Neural cell (in vitro differentiated cells): Measurements from ENCODE around the gene QPCT. TPM values are rescaled to one million over a fixed set of nuclear protein-coding genes. Genes with fewer than 3 reads are reported as not detected.

Experiments
- H2AFZ ChIP-seq: fragments of 200-600, 300-800 bp; sonication (generic), shearing (Covaris generic); 2 replicates; pipeline ENCODE4 v1.6.0; 2014; ENCODE audit warnings: low read depth, mild to moderate bottlenecking, antibody characterized with exemption, low read length, moderate library complexity
- H3F3A ChIP-seq: fragments of 200-600 bp; shearing (Covaris generic); 2 replicates; pipeline ENCODE4 v1.6.1; 2016; ENCODE audit warnings: mild to moderate bottlenecking, moderate library complexity, mixed read lengths, antibody characterized with exemption, low read length; ENCODE audit not compliant: insufficient read depth, poor library complexity, severe bottlenecking
- H3K27ac ChIP-seq: fragments of 200-600, 300-800 bp; sonication (generic), shearing (Covaris generic); 2 replicates; pipeline ENCODE4 v1.5.1; 2014; ENCODE audit warnings: mild to moderate bottlenecking, low read length, moderate library complexity
- H3K27me3 ChIP-seq: fragments of 300-800, 200-600 bp; sonication (generic), shearing (Covaris generic); 2 replicates; pipeline ENCODE4 v1.6.0; 2014; ENCODE audit warnings: mild to moderate bottlenecking, low read depth, low read length, moderate library complexity; ENCODE audit not compliant: insufficient read depth
- H3K36me3 ChIP-seq: fragments of 300-800, 200-600 bp; sonication (generic), shearing (Covaris generic); 2 replicates; pipeline ENCODE4 v1.5.1; 2014; ENCODE audit warnings: mild to moderate bottlenecking, antibody characterized with exemption, low read length, moderate library complexity; ENCODE audit not compliant: insufficient read depth
- H3K4me2 ChIP-seq: fragments of 300-800, 200-600 bp; sonication (generic), shearing (Covaris generic); 2 replicates; pipeline ENCODE4 v1.6.0; 2014; ENCODE audit warnings: mild to moderate bottlenecking, low read length
- H3K4me3 ChIP-seq: fragments of 300-800, 200-600 bp; sonication (generic), shearing (Covaris generic); 2 replicates; pipeline ENCODE4 v1.5.1; 2014; ENCODE audit warnings: mild to moderate bottlenecking, low read length, moderate library complexity
- H3K79me2 ChIP-seq: fragments of 200-600 bp; shearing (Covaris generic); replicated peaks from 2 replicates; pipeline ENCODE4 v1.6.0; 2014; ENCODE audit warnings: mild to moderate bottlenecking, low read length, moderate library complexity; ENCODE audit not compliant: insufficient read depth
- H3K9ac ChIP-seq: fragments of 300-800, 200-600 bp; sonication (generic), shearing (Covaris generic); 2 replicates; pipeline ENCODE4 v1.6.1; 2016; ENCODE audit warnings: mild to moderate bottlenecking, low read length, mixed read lengths
- H3K9me2 ChIP-seq: fragments of 200-600 bp; shearing (Covaris generic); 2 replicates; pipeline ENCODE4 v1.6.1; 2016; ENCODE audit warnings: mild to moderate bottlenecking, low read length, mixed read lengths; ENCODE audit not compliant: insufficient read depth
- H3K9me3 ChIP-seq: fragments of 200-600, 300-800 bp; sonication (generic), shearing (Covaris generic); 2 replicates; pipeline ENCODE4 v1.6.1; 2016; ENCODE audit warnings: mild to moderate bottlenecking, mixed run types, low read length, moderate library complexity, mixed read lengths
- H4K20me1 ChIP-seq: fragments of 200-600 bp; shearing (Covaris generic); 2 replicates; pipeline ENCODE4 v1.6.1; 2016; ENCODE audit warnings: mild to moderate bottlenecking, mixed run types; ENCODE audit not compliant: insufficient read depth
- EP300 ChIP-seq: fragments of 450-650 bp; conservative IDR thresholded peaks from 2 replicates; pipeline ENCODE4 v1.6.1; 2014; ENCODE audit warnings: antibody characterized with exemption, mild to moderate bottlenecking, moderate library complexity; ENCODE audit not compliant: poor library complexity, severe bottlenecking
- EZH2 ChIP-seq: fragments of 200-600, 300-800 bp; shearing (Covaris generic), sonication (generic); IDR thresholded peaks from 2 replicates; pipeline ENCODE4 v1.6.1; 2014; ENCODE audit warnings: antibody characterized with exemption, low read length, borderline replicate concordance, mild to moderate bottlenecking; ENCODE audit not compliant: insufficient read depth, poor library complexity, severe bottlenecking
- MXI1 ChIP-seq: fragments of 450-650 bp; conservative IDR thresholded peaks from 2 replicates; pipeline ENCODE4 v1.6.1; 2014; ENCODE audit warnings: antibody characterized with exemption, mild to moderate bottlenecking; ENCODE audit not compliant: poor library complexity, severe bottlenecking
- POLR2AphosphoS5 ChIP-seq: IDR thresholded peaks from 2 replicates; pipeline ENCODE4 v1.6.1; 2012
- RAD21 ChIP-seq: fragments of 450-650 bp; conservative IDR thresholded peaks from 2 replicates; pipeline ENCODE4 v1.6.1; 2014; ENCODE audit warnings: antibody characterized with exemption, mild to moderate bottlenecking, moderate library complexity
- SMC3 ChIP-seq: fragments of 450-650 bp; conservative IDR thresholded peaks from 2 replicates; pipeline ENCODE4 v1.6.1; 2014; ENCODE audit warnings: antibody characterized with exemption, mild to moderate bottlenecking, moderate library complexity; ENCODE audit not compliant: poor library complexity
- TAF1 ChIP-seq: IDR thresholded peaks from 2 replicates; pipeline ENCODE4 v1.6.1; 2012; ENCODE audit warnings: low read depth
- polyA plus RNA-seq: library from polyadenylated mRNA; depleted of rRNA; stranded (reverse); fragments of >200 nt; gene quantifications from 2 replicates; pipeline ENCODE4 v1.2.3, GENCODE V29; 2014
- TF ChIP-seq, protein P1 (sequence below): IDR thresholded peaks from 2 replicates; pipeline ENCODE4 v1.6.1; 2012; ENCODE audit warnings: borderline replicate concordance
- TF ChIP-seq, protein P2 (sequence below): fragments of 450-650 bp; IDR thresholded peaks from 2 replicates; pipeline ENCODE4 v1.5.1; 2014; ENCODE audit warnings: antibody characterized with exemption, mild to moderate bottlenecking, moderate library complexity; ENCODE audit not compliant: poor library complexity, severe bottlenecking

QPCT gene
- polyA plus RNA-seq, 1 donor from 2014 or later = 2.3 TPM

DNA sequence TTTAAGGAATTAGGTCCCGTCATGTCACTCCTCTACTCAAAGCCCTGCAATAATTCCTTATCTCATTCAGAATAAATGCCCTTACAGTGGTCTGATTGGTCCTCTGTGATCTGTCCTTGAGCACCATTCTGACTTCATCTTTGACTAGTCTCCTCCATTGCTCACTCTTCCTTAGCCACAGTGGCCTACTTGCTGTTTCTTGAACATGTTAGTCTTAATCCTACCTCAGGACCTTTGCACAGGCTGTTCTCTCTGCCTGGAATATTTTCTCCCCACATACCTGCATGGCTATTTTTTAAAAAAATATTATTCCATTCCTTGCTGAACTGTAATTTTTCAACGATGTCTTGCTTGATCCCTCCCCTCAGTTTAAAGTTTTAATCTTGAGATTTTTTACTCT, 48.0 kb downstream of the QPCT start:
- Histone ChIP-seq H3K4me2 (no peak overlapping the region), H3K79me2 (no peaks in the 10 kb centered on the region), H3K9ac (no peak overlapping the region), H3K27me3 (no peaks in the 10 kb centered on the region), H3K27ac (no peak overlapping the region), H2AFZ (no peak overlapping the region), H3K9me3 (no peaks in the 10 kb centered on the region), H4K20me1 (no peaks in the 10 kb centered on the region), H3K36me3 (no peaks in the 10 kb centered on the region), H3K9me2 (no peaks in the 10 kb centered on the region), H3K4me3 (no peak overlapping the region), H3F3A (no peaks in the 10 kb centered on the region)
- TF ChIP-seq, protein P1, sequence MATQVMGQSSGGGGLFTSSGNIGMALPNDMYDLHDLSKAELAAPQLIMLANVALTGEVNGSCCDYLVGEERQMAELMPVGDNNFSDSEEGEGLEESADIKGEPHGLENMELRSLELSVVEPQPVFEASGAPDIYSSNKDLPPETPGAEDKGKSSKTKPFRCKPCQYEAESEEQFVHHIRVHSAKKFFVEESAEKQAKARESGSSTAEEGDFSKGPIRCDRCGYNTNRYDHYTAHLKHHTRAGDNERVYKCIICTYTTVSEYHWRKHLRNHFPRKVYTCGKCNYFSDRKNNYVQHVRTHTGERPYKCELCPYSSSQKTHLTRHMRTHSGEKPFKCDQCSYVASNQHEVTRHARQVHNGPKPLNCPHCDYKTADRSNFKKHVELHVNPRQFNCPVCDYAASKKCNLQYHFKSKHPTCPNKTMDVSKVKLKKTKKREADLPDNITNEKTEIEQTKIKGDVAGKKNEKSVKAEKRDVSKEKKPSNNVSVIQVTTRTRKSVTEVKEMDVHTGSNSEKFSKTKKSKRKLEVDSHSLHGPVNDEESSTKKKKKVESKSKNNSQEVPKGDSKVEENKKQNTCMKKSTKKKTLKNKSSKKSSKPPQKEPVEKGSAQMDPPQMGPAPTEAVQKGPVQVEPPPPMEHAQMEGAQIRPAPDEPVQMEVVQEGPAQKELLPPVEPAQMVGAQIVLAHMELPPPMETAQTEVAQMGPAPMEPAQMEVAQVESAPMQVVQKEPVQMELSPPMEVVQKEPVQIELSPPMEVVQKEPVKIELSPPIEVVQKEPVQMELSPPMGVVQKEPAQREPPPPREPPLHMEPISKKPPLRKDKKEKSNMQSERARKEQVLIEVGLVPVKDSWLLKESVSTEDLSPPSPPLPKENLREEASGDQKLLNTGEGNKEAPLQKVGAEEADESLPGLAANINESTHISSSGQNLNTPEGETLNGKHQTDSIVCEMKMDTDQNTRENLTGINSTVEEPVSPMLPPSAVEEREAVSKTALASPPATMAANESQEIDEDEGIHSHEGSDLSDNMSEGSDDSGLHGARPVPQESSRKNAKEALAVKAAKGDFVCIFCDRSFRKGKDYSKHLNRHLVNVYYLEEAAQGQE = no peak
- TF ChIP-seq SMC3 (no peak), EP300 (no peak), RAD21 (no peak), EZH2 (no peak), TAF1 (no peak), MXI1 (no peak), POLR2AphosphoS5 (no peak)
- TF ChIP-seq, protein P2, sequence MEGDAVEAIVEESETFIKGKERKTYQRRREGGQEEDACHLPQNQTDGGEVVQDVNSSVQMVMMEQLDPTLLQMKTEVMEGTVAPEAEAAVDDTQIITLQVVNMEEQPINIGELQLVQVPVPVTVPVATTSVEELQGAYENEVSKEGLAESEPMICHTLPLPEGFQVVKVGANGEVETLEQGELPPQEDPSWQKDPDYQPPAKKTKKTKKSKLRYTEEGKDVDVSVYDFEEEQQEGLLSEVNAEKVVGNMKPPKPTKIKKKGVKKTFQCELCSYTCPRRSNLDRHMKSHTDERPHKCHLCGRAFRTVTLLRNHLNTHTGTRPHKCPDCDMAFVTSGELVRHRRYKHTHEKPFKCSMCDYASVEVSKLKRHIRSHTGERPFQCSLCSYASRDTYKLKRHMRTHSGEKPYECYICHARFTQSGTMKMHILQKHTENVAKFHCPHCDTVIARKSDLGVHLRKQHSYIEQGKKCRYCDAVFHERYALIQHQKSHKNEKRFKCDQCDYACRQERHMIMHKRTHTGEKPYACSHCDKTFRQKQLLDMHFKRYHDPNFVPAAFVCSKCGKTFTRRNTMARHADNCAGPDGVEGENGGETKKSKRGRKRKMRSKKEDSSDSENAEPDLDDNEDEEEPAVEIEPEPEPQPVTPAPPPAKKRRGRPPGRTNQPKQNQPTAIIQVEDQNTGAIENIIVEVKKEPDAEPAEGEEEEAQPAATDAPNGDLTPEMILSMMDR = no peak

DNA sequence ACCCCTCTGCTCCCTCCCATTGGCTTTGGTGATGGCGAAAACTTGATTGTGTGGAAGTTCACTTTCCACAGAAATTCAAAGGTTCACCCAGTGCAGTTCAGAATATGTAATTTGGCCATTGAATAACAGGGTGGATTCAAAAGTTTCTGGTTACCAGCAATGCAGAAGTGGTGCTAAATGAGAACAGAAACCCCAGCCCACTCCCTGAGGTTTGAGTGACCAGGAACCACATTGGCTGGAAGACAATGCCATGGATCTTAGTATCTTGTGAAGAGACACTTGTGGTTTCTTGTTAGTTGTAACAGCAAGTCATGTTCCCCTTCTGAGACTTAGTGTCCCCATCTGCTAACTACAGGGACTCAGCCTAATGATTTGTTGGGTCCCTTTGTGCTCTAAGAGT, 49.8 kb downstream of the QPCT start:
- Histone ChIP-seq H3K79me2 (no peaks in the 10 kb centered on the region), H2AFZ (no peak overlapping the region), H3K27me3 (no peaks in the 10 kb centered on the region), H3K27ac (no peak overlapping the region), H3K4me2 (no peak overlapping the region), H3K9me2 (no peaks in the 10 kb centered on the region), H4K20me1 (no peaks in the 10 kb centered on the region), H3K9ac (no peak overlapping the region), H3F3A (no peaks in the 10 kb centered on the region), H3K9me3 (no peaks in the 10 kb centered on the region), H3K36me3 (no peaks in the 10 kb centered on the region), H3K4me3 (no peak overlapping the region)
- TF ChIP-seq SMC3 (no peak), TAF1 (no peak), POLR2AphosphoS5 (no peak)
